GM21390 (cell line): ENCODE results near the gene ZFHX3.

Experiments used
- ATAC-seq: cut with Tn5 transposase; IDR thresholded peaks from one replicate; pipeline ENCODE4 v1.9.1; 2021; ENCODE audit not compliant: unreplicated experiment

The ZFHX3 gene

DNA sequence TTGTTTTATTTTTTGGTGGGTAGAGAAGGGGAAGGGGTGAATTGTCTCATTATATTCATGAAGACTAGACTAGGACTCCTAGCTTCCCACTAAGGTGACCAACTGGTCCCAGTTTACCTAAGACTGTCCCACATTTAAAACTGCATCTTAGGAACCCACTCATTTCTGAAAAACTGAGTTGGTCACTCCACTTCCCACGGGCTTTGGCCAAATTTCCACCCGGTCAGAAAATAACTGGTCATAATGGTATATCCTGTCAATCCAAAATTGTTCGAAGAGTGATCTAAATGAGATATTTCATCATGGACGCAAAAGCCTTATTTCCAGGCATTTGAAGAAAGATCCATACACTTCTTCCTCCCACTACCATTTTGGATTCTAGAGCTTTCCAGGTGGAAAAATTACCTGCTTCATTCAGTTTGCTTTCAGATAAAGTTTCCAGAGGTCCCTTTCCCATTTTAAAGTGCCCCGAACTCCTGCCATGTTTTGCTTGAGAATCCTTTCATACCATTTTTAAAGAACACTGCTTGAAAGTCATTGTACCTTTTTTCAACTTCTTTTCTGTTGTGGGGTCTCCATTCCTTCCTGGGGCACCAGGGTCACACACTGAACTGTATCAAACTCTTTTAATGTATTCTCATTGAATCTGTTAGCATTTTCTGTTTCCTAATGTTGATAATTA, 21.8 kb upstream of the ZFHX3 start:
- ATAC-seq = no peak

DNA sequence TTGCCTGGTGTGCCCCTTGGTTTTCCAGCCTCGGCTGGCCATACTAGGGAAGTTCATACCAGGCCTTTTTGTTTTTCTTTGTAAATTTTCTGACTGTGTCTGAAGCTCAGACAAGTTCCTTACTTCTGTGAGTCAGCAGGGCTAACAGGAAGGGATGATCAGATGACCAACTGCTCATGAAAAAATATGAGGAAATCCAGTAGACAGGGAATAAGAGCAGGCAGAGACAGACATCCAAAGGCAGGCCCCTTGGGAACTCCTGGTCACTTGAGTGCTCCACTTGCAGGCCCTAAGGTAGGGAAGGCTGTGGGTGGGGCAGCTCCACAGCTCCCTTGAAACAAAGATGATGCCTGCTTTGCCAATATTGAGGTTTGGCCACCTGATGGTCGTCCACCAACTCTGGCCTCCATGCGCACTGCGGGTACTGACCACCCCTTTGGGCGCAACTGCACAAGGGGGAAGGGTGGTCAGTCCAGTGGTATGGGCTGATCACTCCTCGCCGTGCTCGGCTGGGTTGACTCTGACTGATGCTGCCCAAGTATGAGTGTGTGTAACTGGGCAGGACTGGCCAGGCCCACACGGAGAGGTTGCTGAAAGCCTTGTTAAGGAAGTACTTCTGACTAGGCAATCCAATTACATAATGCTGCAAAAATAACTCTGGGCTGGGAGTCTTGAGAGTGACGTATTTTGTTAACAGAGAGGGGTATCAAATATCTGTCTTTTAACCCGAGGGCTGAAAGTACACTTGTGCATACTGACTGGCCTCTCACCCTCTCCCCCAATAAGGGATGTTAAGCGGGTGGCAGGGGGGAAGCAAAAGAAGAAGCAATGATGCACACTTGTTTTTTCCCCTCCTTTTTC, 20.8 kb upstream of the ZFHX3 start:
- no peak for ATAC-seq

DNA sequence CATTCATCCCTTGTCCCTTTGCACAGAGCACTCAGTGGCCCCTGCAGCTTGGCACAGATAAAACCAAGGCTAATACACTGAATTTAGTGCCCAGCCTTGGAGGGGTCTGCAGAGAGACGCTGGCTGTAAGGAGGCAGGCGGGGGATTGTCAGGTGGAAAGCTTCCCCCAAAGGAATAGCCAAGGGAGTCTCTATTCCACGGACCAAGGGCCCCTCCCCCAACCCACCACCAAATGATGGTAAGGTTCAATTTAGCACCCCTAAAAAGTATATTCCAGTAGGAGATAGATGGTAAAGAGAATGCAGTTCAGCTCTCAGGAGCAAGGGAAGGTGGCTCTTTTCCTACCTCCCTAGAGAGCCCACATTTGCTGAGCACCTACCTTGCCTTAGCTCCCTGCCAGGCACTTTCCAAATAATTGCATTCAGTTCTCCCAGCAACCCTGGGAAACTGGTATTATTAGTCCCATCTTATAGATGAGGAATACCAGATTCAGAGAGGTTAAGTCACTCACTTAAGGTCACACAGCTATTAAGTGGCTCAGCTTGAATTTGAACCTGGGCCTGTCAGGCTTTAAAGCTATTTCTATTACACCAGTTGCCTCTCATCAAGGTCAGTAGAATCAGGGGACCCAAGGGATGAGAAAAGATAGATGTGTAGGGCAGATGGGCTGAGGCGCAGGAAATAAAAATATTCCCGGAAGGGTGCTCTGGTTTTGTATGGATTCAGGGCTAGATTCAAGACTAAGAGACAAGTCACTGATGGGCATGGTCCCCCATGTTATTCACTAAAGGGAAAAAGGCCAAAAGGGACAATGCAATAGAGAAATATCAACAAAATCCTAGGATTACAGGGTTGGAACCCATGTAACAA, 20.0 kb upstream of the ZFHX3 start:
- ATAC-seq = no peak

DNA sequence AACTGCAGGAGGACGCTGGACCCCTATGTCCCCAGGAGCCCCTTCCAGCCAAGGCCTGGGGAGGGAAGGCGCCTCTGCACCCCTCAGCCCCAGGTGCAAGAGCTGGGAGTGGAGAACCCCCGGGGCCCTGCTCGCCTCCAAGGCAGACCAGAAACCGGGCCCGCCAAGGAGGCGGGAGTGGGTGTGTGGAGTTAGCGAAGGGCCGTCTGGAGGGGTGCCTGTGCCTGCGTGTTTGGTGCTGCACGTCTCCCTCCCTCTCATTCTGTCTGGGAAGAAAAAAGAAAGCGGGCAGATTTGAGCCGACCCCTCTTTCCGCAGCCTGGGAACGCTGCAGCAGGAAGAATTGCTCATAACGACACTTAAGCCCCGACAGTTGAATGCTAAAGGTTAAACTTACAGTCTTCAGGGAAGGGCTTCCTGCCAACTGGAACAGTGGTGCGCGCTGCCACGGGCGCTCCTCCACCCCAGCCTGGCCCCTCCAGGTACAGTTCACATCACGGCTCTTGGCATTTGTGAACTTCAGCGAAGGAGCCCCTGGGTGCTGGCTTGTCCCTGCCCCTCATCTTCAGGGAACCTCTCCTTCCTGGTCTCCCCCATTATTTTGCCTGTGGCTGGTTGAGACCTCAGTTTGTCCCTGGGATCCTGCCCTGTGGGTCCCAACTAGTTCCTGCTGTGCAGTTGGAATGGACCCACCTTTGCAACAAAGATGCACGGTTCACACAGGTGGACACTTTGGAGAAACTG, 19.2 kb upstream of the ZFHX3 start:
- no peak for ATAC-seq

DNA sequence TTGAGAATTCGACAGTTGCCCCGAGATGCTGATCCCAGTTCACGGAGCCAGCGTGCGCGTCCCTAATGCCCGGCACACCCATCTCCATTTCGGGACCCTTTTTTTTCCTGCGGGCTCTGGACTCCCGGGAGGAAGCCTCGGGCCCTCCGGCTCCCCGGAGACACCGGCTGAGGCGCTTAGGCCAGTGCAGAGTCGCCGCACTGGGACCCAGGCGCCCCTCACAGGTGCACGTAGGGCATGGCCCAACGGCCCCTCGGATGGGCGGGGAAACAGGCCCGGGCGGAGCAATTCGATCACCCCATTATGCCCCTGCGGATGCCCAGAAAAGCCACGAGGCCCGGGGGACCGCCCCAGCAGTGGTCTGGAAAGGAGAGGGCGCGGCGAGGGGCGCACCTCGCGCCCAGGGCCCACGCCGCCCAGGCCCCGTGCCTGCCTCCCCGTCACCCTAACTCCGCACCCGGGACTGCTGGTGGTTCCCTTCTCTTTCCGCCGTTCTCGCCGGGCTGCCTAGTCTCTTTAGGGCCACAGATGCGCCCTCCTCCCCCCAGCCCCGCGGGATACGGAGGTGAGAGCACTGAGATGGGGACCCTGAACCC, 18.5 kb upstream of the ZFHX3 start:
- ATAC-seq = no peak

DNA sequence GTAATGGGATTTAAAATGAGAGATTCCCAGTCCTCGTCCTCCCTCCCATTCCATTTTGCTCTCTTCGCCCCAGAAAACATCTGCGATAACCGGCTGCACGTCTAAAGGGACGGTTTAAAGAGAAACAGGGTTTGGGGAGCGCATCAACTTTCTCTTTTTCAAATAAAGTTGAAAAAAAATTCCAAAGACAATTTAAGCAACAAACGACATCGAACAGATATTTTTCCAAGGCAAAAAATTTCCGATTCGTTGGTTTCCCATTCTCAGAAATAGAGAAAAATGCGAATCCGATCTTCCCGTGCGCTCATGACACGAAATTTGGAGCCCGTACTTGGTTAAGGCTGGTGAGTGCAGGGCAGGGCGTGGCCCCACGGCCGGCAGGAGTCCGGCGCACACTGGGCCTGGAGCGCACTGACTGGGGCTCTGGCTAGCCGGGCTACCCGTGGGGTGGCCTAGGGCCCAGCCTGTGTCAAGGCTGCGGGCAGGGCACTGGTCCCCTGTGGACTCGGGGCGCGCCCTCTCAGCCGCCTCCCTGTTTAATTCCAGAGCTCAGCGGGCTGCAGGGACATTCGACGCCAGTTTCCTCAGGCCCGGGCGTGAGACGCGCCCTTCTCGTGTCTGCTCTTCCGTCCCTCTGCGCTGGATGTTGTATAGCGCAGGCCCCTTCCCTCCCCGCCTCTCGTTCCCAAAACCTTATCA, 17.9 kb upstream of the ZFHX3 start:
- no peak for ATAC-seq

DNA sequence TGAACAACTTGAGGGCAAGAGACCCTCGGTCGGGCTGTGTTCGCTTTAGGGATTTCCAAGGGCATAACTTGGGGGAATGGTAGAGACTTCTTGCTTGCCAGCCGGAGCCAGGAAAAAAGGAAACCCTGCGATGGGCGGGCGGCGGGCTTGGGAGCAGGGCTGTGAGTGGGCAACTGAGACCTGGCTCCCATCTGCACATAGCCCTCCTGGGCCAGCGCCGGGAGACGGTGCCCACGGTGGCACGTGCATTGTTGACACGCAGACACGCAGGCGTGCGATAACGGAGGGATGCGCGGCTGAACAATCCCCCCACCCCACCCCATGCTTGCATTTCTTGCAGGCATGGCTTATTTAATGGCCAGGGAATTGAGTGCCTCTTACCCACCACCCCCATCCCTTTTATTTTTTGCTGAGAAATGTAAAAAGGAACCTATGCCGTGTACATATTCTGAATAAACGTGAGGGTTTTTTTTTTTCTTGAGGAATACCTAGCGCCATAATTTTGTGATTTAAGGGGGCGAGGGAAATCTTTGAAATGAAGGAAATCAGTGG, 17.1 kb upstream of the ZFHX3 start:
- ATAC-seq = no peak

DNA sequence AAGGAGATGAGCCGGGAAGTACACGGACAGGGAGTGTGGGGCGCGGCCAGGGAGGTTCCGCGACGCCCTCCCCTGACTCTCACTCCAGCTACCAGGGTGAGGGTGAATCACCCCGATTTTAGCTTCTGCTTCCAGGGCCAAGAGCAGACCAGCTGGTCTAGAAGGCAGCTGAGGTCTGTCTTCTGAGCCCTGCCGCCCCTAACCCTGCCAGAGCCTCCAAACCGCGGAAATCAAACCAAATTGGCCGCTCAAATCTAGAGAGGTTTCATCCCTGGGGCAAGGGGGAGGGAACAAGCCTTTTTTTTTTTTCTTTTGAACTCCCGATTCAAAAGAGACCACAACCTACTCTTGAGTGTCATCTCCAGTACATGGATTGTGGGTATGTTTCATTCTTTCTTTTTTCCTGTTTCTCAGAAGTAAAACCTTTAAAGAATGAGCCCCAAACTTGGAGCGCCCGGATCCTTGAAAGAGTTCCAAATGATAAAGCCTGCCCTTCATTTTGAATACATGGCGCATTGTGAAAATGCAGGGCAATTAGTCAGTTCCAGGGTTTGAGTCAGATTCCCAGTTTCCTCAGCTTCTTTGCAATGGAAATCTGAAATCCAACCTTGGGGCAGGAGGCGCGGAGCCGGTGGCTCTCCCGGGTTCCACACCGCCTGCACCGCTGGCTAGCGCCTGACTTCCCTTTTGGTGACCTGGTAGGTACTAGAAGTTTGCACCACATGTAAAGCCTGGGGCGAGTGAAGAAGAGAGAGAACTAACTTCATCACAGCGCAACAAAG, 16.5 kb upstream of the ZFHX3 start:
- no peak for ATAC-seq

DNA sequence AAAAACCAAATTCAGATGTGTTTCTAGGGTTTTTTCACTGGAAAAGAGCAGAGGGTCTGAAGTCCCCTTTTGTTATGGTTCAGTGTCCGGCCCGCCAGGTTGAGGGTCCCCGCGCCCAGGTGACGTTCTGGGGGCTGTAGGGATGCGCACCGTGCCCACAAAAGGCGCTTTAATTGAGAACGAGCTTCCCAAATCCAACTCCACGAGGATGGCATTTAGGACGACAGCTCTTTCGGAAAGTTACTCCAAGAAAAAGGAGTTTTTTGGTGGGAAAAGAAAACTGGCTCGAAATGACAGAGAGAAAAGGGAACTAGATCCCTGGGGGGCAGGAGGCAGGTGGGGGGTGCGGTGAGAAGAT, 15.9 kb upstream of the ZFHX3 start:
- ATAC-seq = no peak

DNA sequence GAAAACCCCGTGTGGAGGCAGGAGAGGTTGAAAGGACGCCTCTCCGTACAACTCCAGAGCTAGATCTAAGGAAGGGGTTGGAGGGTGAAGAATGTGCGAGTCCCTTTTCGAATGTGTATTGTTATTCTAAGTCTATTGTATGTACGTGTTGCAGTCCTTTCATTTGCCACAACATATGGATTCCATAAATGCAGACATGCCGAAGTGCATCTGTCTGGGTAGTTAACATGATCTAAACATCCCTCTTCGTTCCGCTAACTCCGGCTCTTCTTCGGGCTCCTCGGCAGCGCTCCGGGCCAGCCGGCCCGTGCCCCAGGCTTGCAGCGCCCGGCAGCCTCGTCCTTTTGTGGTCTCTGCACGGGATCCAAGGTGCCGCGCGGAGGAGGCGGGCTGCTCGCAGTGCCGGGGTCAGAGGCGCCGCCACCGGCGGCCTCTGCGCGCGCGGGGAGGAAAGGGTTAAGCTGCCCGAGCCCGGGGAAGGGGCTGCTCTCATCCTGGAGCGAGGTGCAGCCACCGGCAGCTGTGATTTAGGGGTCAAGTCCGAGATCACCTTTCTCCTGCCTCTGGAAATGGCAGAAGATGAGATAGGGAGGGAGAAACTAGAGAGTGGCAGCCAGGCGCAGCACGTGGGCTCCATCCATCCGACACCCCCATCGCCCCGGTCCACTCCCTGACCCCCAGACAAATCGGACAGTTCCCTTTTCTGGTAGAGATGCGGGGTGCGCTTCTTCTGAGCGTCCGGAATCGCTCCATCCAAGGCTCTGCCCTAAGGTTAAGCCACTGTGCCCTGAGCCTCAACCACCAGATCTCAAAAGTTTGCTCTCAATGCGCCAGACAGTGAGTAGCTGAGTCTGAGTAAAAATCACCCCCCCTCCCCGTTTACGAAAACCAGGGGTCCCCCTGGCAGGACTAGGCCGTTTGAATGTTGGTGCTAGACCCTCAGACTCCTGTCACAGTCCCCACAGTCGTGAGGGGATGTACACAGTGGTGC, 15.1 kb upstream of the ZFHX3 start:
- no peak for ATAC-seq

DNA sequence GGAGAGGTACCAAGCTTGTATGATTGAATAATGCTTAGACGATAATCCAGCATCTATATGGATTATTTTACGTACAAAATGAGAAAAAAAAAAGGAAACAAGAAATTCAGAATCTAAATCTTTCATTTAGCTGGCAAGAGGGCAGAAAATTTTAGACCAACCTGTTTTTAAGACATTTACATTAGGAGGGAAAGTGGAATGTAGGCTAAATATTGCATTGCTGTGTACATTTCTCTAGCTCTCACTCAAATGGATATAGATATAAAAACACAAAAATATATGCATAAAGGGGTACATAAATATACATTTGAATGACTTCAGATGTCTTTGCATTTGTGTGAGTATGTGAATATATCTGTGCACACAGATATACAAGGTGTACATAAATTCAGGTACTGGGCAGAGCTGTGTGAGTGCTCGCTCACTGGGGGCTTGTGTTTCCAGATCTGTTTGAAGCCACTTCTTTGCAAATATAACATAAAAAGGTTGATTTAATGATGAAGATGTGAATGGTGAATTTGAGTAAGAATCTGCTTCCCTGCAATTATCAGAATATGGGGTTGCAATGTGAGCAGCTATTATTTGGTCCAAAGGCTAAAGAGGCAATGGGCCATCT, 14.2 kb upstream of the ZFHX3 start:
- ATAC-seq = no peak

DNA sequence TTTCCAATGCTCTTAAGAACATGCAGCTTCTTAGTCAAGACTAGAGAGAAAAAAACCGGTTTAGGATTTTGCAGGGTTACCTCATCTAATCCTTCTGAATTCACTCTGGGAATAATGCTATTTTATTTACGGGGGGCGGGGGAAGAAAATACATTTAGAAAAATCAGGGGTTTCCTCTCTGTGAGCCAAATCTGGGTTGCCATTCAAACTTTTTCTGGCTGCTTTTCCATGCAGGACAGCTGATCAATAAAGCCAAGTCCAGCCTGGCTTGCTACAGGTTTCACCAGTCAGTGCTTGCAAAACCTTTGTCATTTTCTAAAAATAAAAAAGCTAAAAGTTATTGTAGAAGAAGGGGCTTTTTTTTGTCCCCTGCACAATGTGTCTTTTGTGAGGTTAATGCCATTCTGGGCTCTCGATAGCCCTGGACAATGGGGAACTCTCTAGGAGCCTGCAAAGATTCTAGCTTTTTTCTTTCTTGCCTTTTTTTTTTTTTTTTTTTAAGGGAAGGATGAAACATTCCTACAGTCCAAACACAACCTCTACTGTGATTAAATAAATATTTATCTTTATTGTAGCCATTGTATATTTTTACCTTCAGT, 13.1 kb upstream of the ZFHX3 start:
- no peak for ATAC-seq

DNA sequence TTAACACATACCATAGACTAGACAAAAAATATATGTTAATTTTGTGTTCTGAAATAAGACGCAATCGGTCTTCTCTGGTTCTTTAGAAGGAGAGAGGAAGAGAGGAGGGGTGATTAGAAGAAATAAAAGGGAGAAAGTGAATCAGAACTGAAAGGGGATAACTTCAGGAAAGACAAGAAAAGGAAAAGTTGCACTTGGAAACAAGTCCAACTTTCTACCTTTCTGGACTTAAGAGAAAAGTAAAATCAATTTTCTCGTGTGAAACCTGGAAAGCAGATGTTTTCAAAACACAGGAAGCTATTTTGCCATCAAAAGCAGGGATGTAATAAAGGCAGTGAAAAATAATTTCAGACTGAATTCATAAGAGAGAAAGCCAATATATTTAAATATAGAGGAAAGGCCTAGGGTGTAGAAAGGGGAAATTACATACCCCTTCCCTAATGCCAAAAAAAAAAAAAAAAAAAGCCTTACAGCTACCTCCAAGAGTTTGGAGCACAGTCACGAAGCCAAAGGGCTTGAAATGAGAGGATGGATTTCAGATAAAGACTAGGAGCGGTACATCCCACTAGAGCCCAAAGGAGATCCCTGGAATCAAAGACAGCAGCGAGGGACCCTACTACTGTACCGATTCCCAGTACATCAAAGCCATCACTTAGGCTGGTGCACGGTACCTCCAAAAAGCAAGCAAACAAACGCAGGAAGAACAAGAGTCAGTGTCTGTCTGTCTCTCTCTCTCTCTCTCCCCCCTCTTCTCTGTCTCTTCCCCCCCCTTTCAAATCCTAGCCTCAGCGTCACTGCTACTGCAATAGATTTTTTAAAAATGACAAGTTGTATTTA, 12.1 kb upstream of the ZFHX3 start:
- no peak for ATAC-seq

DNA sequence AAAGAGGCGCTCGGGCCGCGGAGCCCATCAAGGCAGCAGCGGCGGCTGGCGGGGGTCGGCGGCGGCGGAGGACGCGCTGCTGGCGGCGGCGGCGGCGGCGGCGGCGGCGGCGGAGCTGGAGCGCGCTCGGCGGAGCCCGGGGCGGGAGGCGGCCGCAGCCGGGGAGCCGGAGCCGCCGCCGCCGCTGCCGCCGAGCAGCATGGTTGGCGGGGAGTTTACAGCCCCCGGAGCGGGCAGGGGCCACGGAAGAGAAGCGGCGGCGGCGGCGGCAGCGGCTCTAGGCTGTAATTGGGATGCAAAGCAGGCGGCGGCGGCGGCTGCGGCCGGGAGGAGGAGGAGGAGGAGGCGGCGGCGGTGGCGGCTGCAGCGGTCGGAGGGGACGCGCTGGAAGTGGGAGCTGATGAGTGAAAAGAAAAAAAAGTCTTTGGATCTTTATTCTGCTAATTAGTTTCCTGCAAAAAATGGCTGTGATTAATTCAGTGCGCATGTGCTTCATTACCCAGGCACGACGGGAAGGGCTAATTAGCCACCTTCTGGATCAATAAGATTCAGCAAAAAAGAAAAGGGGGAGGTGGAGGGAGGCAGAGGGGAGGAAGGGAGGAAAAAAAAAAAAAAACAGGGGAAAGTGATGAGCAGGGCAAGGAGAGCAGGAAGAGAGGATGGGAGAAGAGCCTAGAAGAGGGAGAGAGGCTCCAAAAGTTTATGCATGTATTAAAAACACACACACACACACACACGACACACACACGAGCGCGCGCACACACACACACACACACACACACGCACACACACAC, 10.9 kb upstream of the ZFHX3 start:
- peak; percentile 29 for ATAC-seq

DNA sequence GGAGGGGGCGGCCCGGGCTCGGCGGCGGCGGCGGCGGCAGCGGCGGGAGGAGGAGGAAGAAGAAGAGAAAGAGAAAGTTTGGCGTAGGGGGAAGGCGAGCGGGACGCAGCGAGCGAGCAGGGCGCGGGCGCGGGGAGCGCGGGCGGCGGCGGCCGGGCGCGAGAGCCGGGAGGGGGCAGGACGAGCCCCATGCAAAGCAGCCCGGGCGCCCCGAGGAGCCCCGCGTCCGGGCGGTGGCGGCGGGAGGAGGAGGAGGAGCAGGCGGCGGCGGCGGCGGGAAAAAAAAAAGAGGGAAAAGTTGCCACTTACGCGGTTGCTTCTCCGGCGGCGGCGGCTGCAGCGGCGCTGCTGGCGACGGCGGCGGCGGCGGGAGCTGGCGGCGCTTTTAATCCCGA, 10.3 kb upstream of the ZFHX3 start:
- ATAC-seq = peak; percentile 79
